ENCODE results near the gene PPP1R2B.

PPP1R2B gene

DNA sequence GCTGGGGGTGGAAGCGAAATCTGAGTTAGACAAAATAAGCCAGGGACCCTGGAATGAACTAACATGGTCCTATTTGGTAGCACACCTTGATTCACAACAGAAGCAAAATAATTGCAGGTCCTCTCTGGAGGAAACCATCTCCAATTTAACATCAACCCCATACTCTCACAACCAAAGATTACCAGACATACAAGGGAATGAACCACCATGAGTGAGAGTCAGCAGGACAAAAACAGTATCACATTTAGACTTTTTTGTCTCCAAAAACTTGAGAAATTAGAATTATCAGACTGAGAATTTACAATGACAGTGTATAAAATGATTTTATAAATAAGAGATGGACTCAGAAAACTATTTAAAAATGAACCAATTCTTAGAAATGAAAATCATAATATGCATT is 21.1 kb downstream of the PPP1R2B start:
- DNase-seq (ENCODE audit: low read depth in 4 of 4, low spot score in 1 of 4), result no peak

DNA sequence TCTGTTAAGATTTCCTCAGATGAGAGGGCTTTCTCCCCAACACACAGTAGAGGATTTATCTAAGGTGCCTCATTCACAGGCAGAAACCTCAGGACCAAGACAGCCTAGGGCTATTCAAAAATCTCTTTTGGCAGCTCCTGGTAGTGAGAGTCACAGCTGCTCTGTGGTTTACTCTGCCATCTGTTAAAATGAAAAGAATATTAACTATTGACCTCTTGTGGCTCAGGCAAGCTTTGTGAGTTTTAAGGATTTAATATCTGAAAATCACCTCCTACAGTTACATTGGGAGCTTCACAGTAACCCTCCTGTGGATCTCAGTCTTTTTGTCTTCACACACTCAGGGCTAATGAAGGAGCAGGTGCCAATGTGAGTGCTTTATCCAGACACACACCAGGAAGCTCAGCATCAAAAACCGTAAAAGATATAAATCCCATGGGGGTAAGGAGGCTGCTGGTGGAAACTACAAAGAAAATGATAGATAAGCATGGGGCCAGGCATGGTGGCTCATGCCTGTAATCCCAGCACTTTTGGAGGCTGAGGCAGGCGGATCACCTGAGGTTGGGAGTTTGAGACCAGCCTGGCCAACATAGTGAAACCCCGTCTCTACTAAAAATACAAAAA is 29.7 kb downstream of the PPP1R2B start:
- DNase-seq (ENCODE audit: low read depth in 4 of 4, low spot score in 1 of 4), result no peak

DNA sequence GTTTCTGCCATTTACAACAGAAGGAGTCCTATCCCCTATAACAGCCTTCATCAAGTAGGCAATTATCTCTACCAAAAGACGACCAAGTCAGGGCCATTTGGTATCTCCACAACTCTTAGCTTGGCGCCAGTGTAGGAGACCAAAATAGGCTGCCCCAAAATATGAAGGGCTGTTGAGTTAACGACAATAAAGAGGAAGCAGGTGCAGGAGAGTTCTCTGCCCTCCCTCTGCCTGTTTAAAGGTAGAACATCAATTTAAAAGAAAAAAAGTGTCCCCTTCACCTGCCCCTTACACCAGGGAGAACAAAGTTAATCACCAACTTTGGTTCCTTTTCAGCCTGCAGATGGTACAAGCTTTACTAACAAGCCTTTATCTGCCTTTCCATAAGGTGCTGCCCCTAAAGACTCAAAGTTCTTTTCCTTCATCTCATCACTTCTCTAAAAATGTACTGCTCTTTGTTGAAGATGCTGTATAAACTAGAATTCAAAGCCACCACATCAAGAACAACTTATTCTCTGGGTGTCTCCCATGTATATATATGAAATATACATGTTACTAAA is 33.3 kb downstream of the PPP1R2B start:
- DNase-seq (ENCODE audit: low read depth in 4 of 4, low spot score in 1 of 4), result no peak

DNA sequence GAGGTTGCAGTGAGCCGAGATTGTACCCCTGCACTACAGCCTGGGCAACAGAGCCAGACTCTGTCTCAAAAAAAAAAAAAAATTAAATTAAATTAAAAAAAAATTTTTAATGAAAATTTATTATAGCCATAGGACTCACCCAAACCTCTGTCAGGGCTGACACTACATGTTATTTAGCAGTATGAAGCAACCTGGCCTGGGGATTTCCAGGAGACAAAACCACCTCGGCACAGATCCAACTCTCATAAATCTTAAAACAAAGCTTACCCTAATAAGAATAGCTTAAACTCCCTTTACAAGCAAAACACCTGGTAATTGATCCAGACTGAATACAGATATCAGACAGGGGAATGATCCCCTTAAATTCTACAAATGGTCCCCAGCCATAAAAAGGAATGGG is 38.4 kb downstream of the PPP1R2B start:
- DNase-seq (ENCODE audit: low read depth in 4 of 4, low spot score in 1 of 4), result no peak

DNA sequence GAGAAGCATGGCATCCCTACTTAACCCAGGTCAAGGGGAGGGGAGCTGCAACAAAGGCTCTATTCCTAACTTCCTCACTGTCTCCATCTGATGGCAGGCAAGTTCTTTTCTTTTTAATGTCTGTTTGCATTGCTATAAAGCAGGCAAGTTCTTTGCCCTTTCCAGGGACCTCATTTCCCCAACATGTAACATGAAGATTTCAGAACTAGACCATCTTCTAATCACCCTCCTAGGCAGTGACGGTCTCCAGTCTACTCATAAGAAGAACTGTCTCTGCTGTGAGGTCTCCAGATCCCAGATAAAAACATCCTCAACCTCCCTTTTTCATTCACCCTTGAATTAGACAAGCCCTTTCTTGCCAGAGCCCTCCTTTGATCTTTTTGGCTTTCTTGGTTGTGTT is 42.1 kb downstream of the PPP1R2B start:
- no peak for DNase-seq (ENCODE audit: low read depth in 4 of 4, low spot score in 1 of 4)

DNA sequence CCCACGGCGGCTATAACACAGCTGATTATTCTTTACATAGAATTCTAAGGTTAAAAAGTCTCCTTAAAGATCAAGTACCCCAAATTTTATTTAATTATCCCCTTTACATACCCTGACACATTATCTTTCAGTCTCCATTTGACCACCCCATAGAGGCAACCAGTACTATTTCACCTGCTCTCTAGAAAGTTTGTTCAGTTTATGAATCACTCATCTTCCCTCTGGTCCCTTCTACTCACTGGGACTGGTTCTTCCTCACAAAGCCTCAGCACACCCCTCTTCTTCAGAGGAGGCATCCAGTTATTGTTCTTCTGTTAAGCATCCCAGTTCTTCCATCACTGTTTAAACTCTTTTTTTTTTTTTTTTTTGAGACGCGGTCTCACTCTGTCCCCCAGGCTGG is 42.8 kb downstream of the PPP1R2B start:
- no peak for DNase-seq (ENCODE audit: low read depth in 4 of 4, low spot score in 1 of 4)

DNA sequence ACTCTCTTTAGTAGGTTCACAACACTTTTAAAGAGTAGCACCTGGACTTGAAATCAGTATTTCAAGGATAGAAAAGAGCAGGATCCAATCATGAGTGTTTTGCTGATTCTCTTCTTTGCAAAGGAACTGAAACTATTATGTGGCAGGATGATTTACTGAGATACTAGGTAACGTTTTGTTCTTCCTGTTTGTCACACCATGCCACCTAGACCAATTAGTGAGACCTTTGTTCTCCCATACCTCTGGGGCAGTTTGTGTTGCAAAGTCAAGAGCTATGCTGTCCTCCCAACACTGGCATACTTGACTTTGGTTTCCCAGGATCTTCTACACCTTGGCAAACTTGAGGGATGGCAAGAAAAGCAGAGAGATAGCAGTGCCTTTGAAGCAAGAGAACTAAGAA is 43.4 kb downstream of the PPP1R2B start:
- DNase-seq (ENCODE audit: low read depth in 4 of 4, low spot score in 1 of 4), result no peak

DNA sequence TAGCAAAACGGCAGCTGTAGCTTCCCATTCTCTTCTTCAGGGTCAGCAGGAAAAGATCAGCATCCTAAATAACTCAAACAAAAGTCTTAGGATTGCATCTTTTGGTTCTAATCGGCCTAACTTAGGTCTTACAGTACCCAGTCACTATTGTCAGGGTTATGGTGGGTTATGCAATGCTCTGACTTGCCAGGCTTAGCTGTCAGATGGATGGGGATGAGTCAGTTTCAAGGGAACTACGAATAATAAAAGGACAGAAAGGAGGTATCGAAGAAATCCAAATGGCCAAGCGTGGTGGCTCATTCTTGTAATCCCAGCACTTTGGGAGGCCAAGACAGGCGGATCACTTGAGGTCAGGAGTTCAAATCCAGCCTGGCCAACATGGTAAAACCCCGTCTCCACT is 46.5 kb downstream of the PPP1R2B start:
- DNase-seq (ENCODE audit: low read depth in 4 of 4, low spot score in 1 of 4), result no peak

Measured in stimulated activated CD4-positive, alpha-beta T cell treated with anti-CD3 and anti-CD28 coated beads, Interleukin-1b, Interleukin-23, amount 100 ng/mL, for 24 hours (primary cell).